Suprapubic skin (tissue), 3 donors: ENCODE results near the gene TAF4B.

Experiments used
- POLR2A ChIP-seq, 2 donors: fragments of 450-650 bp; IDR thresholded peaks; one replicate each; pipeline ENCODE4 v1.6.1; 2017; ENCODE audit warnings: antibody characterized with exemption in 2 of 2, mild to moderate bottlenecking in 2 of 2, moderate library complexity in 2 of 2
- TF ChIP-seq, protein P1 (sequence below), 2 donors: fragments of 200-600 bp in 1 of 2; fragments of 450-650 bp in 1 of 2; sonication (generic) in 1 of 2; IDR thresholded peaks; one replicate each; pipeline ENCODE4 v1.5.1; 2016 to 2019; ENCODE audit warnings: antibody characterized with exemption in 2 of 2, mild to moderate bottlenecking in 1 of 2, moderate library complexity in 1 of 2

DNA sequence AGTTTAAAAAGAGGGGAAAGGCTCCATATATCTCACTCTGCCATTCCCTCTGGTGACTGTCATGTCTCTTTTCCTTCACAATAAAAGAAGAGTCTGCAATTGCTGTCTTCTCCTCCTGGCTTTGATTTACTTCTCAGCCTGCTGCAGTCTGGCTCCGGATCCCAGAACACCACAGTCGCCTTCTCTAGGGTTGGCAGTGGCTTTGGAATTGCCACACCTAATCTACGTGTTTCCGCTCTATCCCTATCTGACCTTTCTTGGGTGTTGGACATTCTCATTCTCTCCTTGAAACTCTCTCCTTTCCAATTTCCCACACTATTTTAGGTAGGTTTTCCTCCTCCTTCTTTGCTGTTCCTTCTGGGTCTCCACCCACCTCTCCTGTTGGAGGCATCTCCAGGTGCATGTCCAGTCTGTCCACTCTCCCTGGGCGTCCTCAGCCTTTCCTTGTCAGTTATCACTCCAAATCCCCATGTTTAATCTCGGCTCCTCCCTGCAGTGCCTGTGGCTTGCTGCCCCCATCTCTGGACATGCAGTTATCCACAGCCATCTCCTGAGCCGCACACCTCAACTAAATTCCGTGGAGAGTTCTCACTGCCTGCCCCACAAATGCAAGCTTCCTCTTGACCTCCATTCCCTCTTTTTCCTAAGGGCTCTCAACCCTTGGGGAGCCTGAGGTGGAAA is 209.3 kb downstream of the TAF4B start:
- TF ChIP-seq, protein P1, sequence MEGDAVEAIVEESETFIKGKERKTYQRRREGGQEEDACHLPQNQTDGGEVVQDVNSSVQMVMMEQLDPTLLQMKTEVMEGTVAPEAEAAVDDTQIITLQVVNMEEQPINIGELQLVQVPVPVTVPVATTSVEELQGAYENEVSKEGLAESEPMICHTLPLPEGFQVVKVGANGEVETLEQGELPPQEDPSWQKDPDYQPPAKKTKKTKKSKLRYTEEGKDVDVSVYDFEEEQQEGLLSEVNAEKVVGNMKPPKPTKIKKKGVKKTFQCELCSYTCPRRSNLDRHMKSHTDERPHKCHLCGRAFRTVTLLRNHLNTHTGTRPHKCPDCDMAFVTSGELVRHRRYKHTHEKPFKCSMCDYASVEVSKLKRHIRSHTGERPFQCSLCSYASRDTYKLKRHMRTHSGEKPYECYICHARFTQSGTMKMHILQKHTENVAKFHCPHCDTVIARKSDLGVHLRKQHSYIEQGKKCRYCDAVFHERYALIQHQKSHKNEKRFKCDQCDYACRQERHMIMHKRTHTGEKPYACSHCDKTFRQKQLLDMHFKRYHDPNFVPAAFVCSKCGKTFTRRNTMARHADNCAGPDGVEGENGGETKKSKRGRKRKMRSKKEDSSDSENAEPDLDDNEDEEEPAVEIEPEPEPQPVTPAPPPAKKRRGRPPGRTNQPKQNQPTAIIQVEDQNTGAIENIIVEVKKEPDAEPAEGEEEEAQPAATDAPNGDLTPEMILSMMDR (IDR thresholded peaks at IDR 0.05) = no peak
- no peak for TF ChIP-seq POLR2A (IDR thresholded peaks at IDR 0.05)
